ENCODE results near the gene LGALS1. TPM values are rescaled to one million over a fixed set of nuclear protein-coding genes. Genes with fewer than 3 reads are reported as not detected.
A peak's percentile ranks its signal among the peaks of the same experiment; 100 is the strongest.

Gene LGALS1
- polyA plus RNA-seq, 1 donor (not counting 4 experiments of a cell fraction or from before 2014, with no cell fraction given) = 2,086 TPM

GRCh38 chr22:37657590-37658132, 17.8 kb upstream of the LGALS1 start:
- Histone ChIP-seq H3K4me2 (ENCODE audit: control insufficient read depth, extremely low read depth, insufficient read depth, low read depth, low read length) (peak overlapping the region; percentile 98), H2AFZ (ENCODE audit: control insufficient read depth, low read length) (peak overlapping the region; percentile 90), H3K27me3 (ENCODE audit: control insufficient read depth, extremely low read depth, insufficient read depth, low read length) (no peaks in the 10 kb centered on the region), H3K79me2 (ENCODE audit: control insufficient read depth, insufficient read depth, low read length) (peaks cover 20% of the 10 kb centered on the region), H3K9me1 (ENCODE audit: control insufficient read depth, extremely low read depth, insufficient read depth, low read length) (no peaks in the 10 kb centered on the region), H4K20me1 (ENCODE audit: control insufficient read depth, extremely low read depth, insufficient read depth, low read length) (peaks cover 6% of the 10 kb centered on the region), H3K9ac (ENCODE audit: control insufficient read depth, extremely low read depth, insufficient read depth, low read length) (peak overlapping the region; percentile 57), H3K4me1 (ENCODE audit: control insufficient read depth, extremely low read depth, insufficient read depth, low read length) (peaks cover 20% of the 10 kb centered on the region), H3K27ac (ENCODE audit: control insufficient read depth, insufficient read depth, low read length) (peak overlapping the region; percentile 60), H3K9me3 (ENCODE audit: control insufficient read depth, low read depth, low read length) (no peaks in the 10 kb centered on the region), H3K36me3 (ENCODE audit: control insufficient read depth in 2 of 2, extremely low read depth in 1 of 2, insufficient read depth in 2 of 2, low read length in 2 of 2) (peaks cover 0 to 10% of the 10 kb centered on the region in 2 experiments), H3K4me3 (ENCODE audit: control insufficient read depth in 2 of 3, extremely low read depth in 1 of 3, insufficient read depth in 2 of 3, low read depth in 1 of 3, low read length in 3 of 3) (peak overlapping the region; percentile 31 to 78 (median 55))
- FAIRE-seq (no peak), DNase-seq (ENCODE audit: low read depth, low spot score) (no peak)
- dilution Hi-C loops (cut with MboI; ENCODE audit: extremely low pct_ligation_motif_present, low sequenced_read_pairs) = no loop called here
- TF ChIP-seq CTCF (optimal IDR thresholded peaks at IDR 0.05 in 1 of 3, IDR thresholded peaks at IDR 0.05 in 1 of 3, conservative IDR thresholded peaks at IDR 0.05 in 1 of 3; ENCODE audit: extremely low read depth in 1 of 3, insufficient read depth in 2 of 3, low read length in 3 of 3) (no peak), EZH2 (IDR thresholded peaks at IDR 0.05; ENCODE audit: low read length) (no peak)

- H2AFZ ChIP-seq (ENCODE audit: control insufficient read depth, low read length) = peak within 1 kb of the TSS; percentile 90
- H3K4me3 ChIP-seq (ENCODE audit: control insufficient read depth in 2 of 3, extremely low read depth in 1 of 3, insufficient read depth in 2 of 3, low read depth in 1 of 3, low read length in 3 of 3) = peak within 1 kb of the TSS; percentile 60 to 78 (median 65)
- FAIRE-seq (peak; percentile 88), DNase-seq (ENCODE audit: low read depth, low spot score) (peak; percentile 98)
- no peaks in the 10 kb centered on the region for H3K9me1 ChIP-seq (ENCODE audit: control insufficient read depth, extremely low read depth, insufficient read depth, low read length)
- no peaks in the 10 kb centered on the region for H3K27me3 ChIP-seq (ENCODE audit: control insufficient read depth, extremely low read depth, insufficient read depth, low read length)
- H3K4me1 ChIP-seq (ENCODE audit: control insufficient read depth, extremely low read depth, insufficient read depth, low read length) = peaks cover 20% of the 10 kb centered on the region
- no peak for TF ChIP-seq EZH2 (IDR thresholded peaks at IDR 0.05; ENCODE audit: low read length)
- TF ChIP-seq CTCF (optimal IDR thresholded peaks at IDR 0.05 in 1 of 3, IDR thresholded peaks at IDR 0.05 in 1 of 3, conservative IDR thresholded peaks at IDR 0.05 in 1 of 3; ENCODE audit: extremely low read depth in 1 of 3, insufficient read depth in 2 of 3, low read length in 3 of 3) = no peak
- peak within 1 kb of the TSS; percentile 98 for H3K4me2 ChIP-seq (ENCODE audit: control insufficient read depth, extremely low read depth, insufficient read depth, low read depth, low read length)
- H3K79me2 ChIP-seq (ENCODE audit: control insufficient read depth, insufficient read depth, low read length) = peaks cover 21% of the 10 kb centered on the region
- H3K9me3 ChIP-seq (ENCODE audit: control insufficient read depth, low read depth, low read length) = no peaks in the 10 kb centered on the region
- H3K36me3 ChIP-seq (ENCODE audit: control insufficient read depth in 2 of 2, extremely low read depth in 1 of 2, insufficient read depth in 2 of 2, low read length in 2 of 2) = peaks cover 0 to 7% of the 10 kb centered on the region in 2 experiments
- peaks cover 6% of the 10 kb centered on the region for H4K20me1 ChIP-seq (ENCODE audit: control insufficient read depth, extremely low read depth, insufficient read depth, low read length)
- peak within 1 kb of the TSS; percentile 57 for H3K9ac ChIP-seq (ENCODE audit: control insufficient read depth, extremely low read depth, insufficient read depth, low read length)
- dilution Hi-C loops (cut with MboI; ENCODE audit: extremely low pct_ligation_motif_present, low sequenced_read_pairs) = no loop called here
- H3K27ac ChIP-seq (ENCODE audit: control insufficient read depth, insufficient read depth, low read length) = peak within 1 kb of the TSS; percentile 60
Observed at GRCh38 chr22:37658133-37659065, 17.0 kb upstream of the LGALS1 start, which contains the start of gene PDXP. TSS of gene PDXP (plus strand) at chr22:37658723. CDS start at chr22:37658783, 60 bp downstream.

All from keratinocyte (primary cell).